Activated T-cell treated with anti-CD3 and anti-CD28 coated beads for 24 hours (primary cell): ENCODE results near the gene KAT14.
"Not testable (repeated sequence)": the region's sequence is repeated elsewhere in the genome, so short reads cannot be mapped to it uniquely, and the experiment has no call there.

ENCODE experiments used
- DNase-seq: peaks from one replicate; pipeline ENCODE4 v3.0.0-alpha.2; 2020; ENCODE audit warnings: low read depth

Gene KAT14

GRCh38 chr20:18218280-18218679 lies 80.6 kb downstream of the KAT14 start:
- no peak for DNase-seq

GRCh38 chr20:18223409-18223808 lies 85.7 kb downstream of the KAT14 start:
- DNase-seq: no peak

GRCh38 chr20:18224968-18225568 lies 87.4 kb downstream of the KAT14 start:
- no peak for DNase-seq

GRCh38 chr20:18225632-18226031 lies 88.0 kb downstream of the KAT14 start:
- no peak for DNase-seq

GRCh38 chr20:18226741-18227140 lies 89.1 kb downstream of the KAT14 start:
- DNase-seq: not testable (repeated sequence)

GRCh38 chr20:18233408-18233943 lies 95.8 kb downstream of the KAT14 start:
- DNase-seq: no peak
